ENCODE measurements around the gene FAM177B.
"Not testable (repeated sequence)": the region's sequence is repeated elsewhere in the genome, so short reads cannot be mapped to it uniquely, and the experiment has no call there.

The FAM177B gene

DNA sequence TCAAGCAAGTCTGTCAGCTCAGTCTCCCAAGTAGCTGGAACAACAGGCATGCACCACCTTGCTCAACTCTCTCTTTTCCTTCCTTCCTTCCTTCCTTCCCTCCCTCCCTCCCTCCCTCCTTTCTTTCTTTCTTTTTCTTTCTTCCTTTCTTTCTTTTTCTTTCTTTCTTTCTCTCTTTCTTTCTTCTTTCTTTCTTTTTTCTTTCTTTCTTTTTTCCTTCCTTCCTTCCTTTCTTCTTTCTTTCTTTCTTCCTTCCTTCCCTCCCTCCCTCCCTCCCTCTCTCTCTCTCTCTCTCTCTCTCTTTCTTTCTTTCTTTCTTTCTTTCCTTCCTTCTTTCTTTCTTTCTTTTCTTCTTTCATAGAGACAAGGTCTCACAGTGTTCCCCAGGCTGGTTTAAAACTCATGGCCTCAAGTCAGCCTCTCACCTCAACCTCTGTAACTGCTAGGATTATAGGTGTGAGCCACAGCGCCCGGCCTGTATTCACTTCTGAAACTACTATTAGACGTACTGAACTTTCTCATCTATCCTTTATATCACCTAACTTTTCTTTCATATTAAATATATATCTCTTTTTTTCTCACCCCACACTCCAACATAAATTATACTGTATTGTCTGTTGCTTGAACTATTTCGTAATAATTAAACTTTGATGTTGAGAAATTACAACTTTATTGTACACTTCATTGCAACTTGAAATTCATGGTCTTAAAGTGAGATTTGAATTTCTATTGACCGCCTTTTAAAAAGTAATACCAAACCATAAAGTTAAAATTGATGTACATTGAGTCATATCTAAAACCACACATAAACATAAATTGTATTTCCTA is 4.8 kb downstream of the FAM177B start:
- DNase-seq (ENCODE audit: low spot score) = not testable (repeated sequence)

DNA sequence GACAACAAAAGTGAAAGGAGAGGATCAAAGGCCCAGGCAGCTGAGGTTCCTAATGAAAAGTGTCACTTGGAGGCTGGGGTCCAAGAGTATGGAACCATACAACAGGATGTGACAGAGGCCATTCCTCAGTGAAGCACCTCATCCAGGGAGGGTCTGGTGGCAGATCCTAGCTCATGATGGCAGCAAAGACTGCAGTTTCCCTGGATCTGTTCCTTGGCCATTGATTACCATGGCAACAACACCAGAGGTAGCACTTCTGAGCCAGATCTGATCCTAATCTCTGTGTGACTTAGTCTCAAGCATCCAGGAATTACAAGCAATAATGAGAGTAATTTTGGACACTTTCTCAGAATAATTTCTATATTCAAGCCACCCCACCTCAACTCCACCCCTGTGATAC is 12.9 kb downstream of the FAM177B start:
- DNase-seq (ENCODE audit: low spot score) = no peak

DNA sequence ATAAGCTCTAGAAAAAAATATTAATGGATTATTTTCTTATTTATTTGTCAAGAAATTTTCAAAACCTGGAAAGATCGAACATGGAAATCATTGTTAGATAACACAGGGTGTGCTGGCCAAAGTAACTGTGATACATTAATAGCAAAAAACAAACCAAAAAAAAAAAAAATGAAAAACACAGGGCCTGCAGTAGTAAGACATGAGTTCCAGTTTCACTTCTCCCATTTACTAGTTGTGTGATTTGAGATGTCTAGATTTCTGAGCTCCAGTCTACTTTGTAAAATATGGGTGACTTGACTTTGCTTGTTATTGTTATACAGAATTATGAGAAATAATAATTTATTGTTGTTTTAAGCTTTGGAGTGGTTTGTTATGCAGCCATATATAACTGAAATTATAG is 13.6 kb downstream of the FAM177B start:
- no peak for DNase-seq (ENCODE audit: low spot score)

DNA sequence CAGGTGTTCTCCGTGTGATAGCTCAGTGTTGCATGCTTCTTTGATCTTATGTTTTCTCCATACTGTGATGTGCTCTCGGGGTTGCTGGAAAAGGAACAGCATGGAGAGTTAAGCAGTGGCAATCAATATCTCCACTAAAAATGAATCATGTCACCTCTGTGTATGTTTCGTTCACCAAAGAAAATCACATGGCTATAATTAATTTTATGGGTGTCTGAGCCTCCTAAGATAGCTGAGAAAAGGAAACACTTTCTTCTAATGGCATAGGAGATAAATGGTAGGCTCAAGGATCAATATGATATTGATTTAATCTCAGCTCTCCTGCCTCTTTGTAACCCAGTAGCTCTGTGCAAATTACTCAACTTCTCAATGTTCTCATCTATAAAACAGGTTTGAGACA is 14.3 kb downstream of the FAM177B start:
- no peak for DNase-seq (ENCODE audit: low spot score)

DNA sequence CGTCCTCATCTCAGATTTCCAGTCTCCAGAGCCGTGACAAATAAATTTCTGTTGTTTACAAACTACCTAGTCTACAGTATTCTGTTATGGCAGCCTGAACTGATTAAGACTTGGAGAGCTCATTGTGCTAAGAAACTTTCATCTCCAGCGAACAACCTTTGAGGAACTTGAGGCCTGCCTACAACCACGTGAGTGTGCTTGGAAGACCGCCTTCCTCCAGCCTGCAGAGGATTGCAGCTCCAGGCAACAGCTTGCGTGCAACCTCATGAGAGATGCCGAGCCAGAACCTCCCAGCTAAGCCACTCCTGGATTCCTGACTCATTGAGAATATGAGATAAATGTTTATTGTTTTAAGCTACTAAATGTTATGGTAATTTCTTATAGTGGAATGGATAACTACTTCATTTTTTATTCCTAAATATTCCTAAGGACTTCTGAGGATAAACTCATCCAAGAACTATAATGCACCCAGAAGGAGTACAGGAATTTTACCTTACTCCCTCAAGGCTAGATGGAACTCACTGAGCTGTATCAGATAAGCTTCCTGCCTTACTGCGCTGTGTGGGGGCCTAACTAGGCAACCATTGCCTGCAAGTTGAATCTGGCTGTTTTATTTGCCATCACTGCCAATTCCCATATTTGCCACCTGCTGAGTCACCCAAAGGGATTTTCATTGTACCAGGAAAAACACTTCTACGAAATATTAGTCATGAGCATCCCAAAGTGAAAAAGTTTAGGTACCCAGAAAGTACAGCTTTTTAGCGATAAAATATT is 17.6 kb downstream of the FAM177B start:
- peak; percentile 85 for DNase-seq (ENCODE audit: low spot score)

- DNase-seq (ENCODE audit: low spot score) = no peak
Observed at GRCh38 chr1:222757646-222758268, 20.8 kb downstream of the FAM177B start.

GRCh38 chr1:222759451-222760035 is 22.5 kb downstream of the FAM177B start:
- no peak for DNase-seq (ENCODE audit: low spot score)

DNA sequence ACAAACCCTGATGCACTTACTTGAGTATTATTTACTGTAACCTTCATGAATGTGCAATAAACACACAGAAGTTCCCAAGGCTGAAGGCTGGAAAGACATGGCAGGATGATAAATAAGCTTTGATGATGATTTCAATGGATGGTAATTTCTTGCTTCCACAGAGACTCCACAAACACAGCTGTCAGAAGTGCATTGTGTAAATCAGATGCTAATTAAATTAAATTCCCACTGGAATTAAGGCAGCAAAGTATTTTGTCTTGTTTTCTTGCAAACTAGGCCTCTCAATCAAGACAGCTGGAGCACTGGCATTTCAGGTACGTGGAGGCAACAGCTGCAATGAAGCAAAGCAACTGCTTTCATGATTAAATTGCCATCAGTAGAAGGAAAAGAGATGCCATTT is 24.1 kb downstream of the FAM177B start:
- DNase-seq (ENCODE audit: low spot score) = no peak

GRCh38 chr1:222762178-222762577 is 25.2 kb downstream of the FAM177B start:
- not testable (repeated sequence) for DNase-seq (ENCODE audit: low spot score)

GRCh38 chr1:222767152-222767571 is 30.2 kb downstream of the FAM177B start:
- no peak for DNase-seq (ENCODE audit: low spot score)

DNA sequence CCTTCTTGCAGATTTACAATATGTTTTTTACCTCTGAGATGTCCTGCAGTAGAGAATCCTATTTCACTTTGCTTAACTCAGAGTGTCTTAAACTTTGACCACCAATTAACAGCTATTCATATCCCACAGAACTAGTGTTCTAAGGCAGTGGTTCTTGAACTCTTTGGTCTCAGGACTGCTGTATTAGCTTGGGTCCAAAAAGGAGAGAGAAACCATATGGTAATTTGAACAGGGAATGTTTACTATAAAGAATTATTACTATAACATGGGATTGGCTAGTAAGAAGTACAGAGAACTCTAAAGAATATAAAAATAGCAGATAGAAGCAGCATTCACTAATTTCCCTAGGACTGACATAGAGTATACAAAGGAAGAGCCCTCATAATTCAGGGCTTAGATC is 31.6 kb downstream of the FAM177B start:
- no peak for DNase-seq (ENCODE audit: low spot score)

GRCh38 chr1:222769181-222769580 is 32.2 kb downstream of the FAM177B start:
- no peak for DNase-seq (ENCODE audit: low spot score)

DNA sequence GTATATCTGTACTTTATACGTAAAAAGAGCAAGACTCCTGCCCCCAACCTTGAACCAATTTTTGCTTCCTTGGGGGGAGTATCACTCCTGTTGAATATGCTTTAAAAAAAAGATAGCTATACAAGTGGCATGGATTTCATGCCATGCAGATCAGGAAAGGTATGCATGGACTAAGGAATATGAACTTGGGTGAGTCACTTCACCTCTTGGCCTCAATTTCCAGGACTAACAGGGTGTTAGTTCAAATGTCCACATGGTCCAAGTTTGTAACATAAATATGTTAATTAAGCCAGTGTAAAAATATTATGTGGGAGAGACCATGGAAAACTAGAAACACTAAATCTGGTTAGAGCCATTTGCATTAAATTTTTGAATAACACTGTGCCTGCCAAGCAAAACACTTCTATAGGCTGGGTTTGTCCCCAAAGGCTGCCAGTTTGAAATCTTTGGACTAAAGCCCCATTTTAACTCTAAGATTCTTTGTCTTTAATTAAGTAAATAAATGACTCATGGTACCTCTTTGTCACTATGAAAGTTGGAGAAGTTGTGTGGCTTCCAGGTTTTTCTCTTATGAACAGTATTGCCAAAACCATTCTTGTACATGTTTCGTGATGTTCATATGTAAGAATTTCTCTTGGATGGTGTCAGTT is 33.1 kb downstream of the FAM177B start:
- no peak for DNase-seq (ENCODE audit: low spot score)

- peak; percentile 49 for DNase-seq (ENCODE audit: low spot score)
Observed at GRCh38 chr1:222772996-222773379, 36.0 kb downstream of the FAM177B start.

DNA sequence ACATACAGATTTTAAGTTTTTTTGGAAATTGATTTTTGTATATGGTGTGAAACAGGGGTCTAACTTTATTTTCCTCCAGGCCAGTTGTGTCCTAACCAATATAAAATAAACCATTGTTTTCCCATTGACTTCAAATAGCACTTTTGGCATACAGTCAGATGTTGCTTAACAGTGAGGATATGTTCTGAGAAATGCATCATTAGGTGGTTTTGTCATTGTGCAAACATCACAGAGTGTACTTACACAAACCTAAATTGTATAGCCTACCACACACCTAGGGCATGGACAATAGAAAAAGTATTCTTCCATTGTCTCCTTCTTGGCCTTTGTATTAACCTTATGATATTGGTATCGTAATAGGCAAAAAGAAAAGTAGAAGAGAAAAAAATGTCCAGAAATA is 40.5 kb downstream of the FAM177B start:
- no peak for DNase-seq (ENCODE audit: low spot score)

DNA sequence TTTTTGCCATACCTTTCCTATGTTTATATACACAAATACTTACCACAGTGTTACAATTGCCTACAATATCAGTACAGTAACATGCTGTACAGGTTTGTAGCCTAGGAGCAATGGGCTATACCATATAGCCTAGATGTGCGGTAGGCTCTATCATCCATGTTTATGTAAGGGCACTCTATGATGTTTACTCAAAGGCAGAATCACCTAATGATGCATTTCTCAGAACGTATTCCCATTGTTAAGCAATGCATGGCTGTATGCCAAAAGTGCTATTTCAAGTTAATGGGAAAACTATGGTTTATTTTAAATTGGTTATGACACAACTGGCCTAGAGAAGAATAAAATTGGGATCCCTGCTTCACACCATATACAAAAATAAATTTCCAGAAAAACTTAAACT is 41.0 kb downstream of the FAM177B start:
- DNase-seq (ENCODE audit: low spot score) = no peak

DNA sequence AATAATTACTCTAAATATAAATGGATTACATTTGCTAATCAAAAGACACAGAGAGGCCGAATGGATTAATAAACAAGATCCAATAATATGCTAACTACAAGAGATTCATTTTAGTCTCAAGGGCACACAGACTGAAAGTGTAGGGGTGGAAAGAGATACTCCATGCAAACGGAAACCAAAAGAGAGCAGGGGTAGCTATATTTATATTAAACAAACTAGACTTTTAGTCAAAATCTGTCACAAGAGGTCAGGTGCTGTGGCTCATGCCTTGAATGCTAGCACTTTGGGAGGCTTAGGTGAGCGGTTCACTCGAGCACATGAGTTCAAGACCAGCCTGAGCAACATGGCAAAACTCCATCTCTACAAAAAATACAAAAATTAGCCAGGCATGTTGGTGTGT is 44.2 kb downstream of the FAM177B start:
- DNase-seq (ENCODE audit: low spot score) = no peak

DNA sequence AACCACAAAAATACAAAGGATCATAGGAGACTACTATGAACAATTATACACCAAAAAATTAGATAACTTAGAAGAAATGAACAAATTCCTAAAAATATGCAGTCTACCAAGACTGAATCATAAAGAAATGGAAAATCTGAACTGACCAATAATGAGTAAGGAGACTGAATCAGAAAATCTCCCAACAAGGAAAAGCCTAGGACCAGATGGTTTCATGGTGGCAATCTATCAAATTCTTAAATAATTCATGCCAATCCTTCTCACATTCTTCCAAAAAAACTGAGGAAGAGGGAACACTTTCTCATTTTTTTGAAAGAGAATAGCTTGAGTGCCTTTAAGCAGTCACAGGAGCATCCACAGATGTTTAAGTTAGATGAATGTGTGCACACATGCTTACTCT is 46.0 kb downstream of the FAM177B start:
- no peak for DNase-seq (ENCODE audit: low spot score)

GRCh38 chr1:222784371-222784770 is 47.4 kb downstream of the FAM177B start:
- DNase-seq (ENCODE audit: low spot score) = peak; percentile 63

DNA sequence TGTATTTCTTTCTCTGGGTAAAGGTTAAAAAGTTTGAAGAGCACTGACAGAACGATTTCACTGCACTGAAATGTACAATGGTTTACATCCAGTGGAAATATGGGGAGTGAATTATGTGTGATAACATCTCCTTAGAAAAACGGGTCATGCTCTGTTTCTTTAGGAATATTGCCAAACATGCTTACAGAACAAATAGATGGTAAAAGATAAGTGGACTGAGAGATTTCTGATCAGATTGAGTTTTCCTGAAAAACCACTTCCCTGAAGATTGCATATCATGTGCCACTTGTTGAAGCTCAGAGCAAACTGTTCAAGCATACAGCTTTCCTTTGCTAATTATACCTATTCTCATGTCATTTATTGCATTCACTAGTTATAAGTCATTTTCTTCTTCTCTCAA is 47.9 kb downstream of the FAM177B start:
- no peak for DNase-seq (ENCODE audit: low spot score)

- no peak for DNase-seq (ENCODE audit: low spot score)
Observed at GRCh38 chr1:222785529-222785928, 48.5 kb downstream of the FAM177B start.

DNA sequence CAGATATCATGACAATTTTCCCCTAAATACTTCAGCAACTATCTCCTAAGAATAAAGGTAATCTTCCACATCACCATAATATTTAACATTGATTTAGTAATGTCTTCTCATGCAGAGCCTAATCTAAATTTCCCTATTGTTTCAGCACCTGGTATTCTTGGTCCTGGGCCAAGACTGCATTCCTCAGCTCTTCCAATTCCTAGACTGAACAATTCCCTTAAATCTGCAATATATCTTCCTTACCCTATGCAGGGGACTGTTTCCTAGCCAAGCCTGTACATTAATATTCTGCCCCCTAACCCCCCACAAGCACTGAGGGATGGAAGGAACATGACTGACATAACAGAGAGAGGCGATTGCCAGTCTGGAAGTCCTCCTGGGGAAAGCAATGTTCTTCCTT is 49.1 kb downstream of the FAM177B start:
- DNase-seq (ENCODE audit: low spot score) = no peak
